ENCODE measurements around the gene SDK1.

The SDK1 gene

DNA sequence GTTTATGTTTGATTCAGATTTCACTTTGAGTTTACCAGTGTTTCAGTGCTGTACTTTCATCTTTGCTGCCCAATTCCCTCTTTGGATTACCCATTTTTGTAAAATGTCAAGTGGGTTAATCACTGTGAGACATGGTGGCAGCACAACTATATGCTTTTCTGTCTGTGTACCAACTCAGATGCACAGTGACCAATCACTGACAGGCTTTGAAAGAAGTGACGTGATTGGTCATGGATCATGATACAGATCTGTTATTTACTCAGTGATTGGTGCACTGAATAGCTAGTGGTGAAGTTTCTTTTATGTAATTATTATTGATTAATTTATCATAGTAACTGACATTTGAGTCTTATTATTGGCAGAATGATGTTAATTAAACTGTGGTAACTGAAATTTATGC is 126.9 kb downstream of the SDK1 start:
- no peak for DNase-seq (ENCODE audit: low read depth)
- TF ChIP-seq, protein P1, sequence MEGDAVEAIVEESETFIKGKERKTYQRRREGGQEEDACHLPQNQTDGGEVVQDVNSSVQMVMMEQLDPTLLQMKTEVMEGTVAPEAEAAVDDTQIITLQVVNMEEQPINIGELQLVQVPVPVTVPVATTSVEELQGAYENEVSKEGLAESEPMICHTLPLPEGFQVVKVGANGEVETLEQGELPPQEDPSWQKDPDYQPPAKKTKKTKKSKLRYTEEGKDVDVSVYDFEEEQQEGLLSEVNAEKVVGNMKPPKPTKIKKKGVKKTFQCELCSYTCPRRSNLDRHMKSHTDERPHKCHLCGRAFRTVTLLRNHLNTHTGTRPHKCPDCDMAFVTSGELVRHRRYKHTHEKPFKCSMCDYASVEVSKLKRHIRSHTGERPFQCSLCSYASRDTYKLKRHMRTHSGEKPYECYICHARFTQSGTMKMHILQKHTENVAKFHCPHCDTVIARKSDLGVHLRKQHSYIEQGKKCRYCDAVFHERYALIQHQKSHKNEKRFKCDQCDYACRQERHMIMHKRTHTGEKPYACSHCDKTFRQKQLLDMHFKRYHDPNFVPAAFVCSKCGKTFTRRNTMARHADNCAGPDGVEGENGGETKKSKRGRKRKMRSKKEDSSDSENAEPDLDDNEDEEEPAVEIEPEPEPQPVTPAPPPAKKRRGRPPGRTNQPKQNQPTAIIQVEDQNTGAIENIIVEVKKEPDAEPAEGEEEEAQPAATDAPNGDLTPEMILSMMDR (IDR thresholded peaks at IDR 0.05; ENCODE audit: low read depth, low read length, missing control alignments) = no peak
- in situ Hi-C loops (cut with HindIII; ENCODE audit: low sequenced_read_pairs) = loop anchor here (5.0 kb wide), 1 partner anchor 54 kb away; no protein-coding TSS in a partner anchor
- H3K4me3 ChIP-seq (ENCODE audit: low read depth, low read length) = no peak overlapping the region

DNA sequence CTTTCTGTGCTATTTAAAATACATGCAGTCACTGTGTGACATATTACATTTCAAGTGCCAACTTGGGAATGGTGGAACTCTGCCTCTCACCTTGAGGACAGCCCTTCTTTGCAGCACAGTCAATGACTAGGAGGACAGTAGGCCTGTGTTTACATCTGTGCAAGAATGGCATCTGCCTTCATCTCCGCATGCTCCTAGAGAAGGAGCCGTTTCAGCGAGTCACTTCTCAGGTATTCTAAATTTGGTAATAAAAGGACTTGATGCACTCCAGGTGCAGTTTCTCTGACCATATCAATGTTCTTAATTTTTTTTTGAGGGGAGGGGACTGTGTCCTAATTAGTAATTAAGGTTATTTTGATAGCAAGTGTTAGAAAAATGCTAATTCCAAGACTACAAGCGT is 128.9 kb downstream of the SDK1 start:
- no peak for DNase-seq (ENCODE audit: low read depth)

DNA sequence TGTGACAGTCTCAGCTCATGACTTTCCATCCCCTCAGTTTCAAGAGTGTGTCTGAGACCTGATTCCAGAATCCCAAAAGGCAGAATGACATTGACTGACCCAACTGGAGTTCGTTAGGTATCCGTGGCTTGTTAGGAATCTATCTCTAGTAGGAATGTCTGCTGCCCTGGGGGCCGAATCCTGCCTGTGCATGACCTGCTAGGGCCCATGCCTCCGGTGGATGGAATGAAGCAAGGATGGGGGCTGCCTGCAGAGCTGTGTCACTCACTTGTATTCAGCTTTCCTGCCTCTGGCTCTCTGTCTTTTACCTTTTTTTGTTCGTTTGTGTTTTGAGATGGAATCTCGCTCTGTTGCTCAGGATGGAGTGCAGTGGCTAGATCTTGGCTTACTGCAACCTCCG is 129.5 kb downstream of the SDK1 start:
- no peak for DNase-seq (ENCODE audit: low read depth)
- in situ Hi-C loops (cut with HindIII; ENCODE audit: low sequenced_read_pairs) = no loop called here
- TF ChIP-seq, protein P1 (IDR thresholded peaks at IDR 0.05; ENCODE audit: low read depth, low read length, missing control alignments) = no peak
- no peak overlapping the region for H3K4me3 ChIP-seq (ENCODE audit: low read depth, low read length)

More for the DNA sequence above, 128.9 kb downstream of the SDK1 start:
- H3K4me3 ChIP-seq (ENCODE audit: low read depth, low read length) = no peak overlapping the region
- TF ChIP-seq, protein P1 (IDR thresholded peaks at IDR 0.05; ENCODE audit: low read depth, low read length, missing control alignments) = no peak
- in situ Hi-C loops (cut with HindIII; ENCODE audit: low sequenced_read_pairs) = loop anchor here (5.0 kb wide), 1 partner anchor 52 kb away; no protein-coding TSS in a partner anchor

DNA sequence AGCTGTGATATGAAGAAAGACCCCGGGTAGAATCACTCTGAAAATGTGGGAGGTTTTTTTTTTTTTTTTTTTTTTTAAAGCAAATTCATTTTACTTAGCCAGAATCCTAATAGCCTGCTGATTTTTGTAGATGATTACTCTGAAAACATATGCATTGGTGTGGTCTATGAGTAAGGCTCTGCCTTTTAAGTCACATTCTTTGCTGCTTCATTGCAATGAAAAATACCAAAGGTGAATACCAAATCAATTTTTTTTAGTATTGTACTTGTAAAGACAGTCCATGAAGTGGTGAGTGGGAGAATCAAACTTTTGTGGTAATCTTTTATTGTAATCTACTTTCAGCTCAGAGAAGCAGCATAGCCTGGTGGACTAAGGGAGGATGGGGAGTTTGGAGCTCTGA is 130.3 kb downstream of the SDK1 start:
- no peak overlapping the region for H3K4me3 ChIP-seq (ENCODE audit: low read depth, low read length)
- TF ChIP-seq, protein P1 (IDR thresholded peaks at IDR 0.05; ENCODE audit: low read depth, low read length, missing control alignments) = peak; percentile 8
- in situ Hi-C loops (cut with HindIII; ENCODE audit: low sequenced_read_pairs) = no loop called here
- peak; percentile 68 for DNase-seq (ENCODE audit: low read depth)

DNA sequence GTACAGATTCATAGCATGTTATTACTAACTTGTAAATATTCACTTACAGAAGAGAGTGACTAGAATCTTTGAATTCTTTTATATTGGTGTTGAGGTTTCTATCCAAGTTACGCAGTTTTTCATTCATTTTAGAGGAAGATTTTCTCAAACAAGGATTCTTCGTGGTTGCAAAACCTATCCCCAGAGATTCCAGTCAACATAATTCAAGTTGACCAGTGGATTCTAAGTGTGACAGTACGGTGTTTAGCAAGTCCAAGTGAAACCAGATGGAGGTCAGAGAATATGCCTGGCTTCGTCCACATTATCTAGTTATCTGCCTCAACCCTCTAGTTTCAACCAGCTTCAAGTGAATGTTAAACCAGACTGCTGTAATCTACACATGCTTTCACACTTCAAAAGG is 131.9 kb downstream of the SDK1 start:
- TF ChIP-seq, protein P1 (IDR thresholded peaks at IDR 0.05; ENCODE audit: low read depth, low read length, missing control alignments) = no peak
- DNase-seq (ENCODE audit: low read depth) = no peak
- in situ Hi-C loops (cut with HindIII; ENCODE audit: low sequenced_read_pairs) = no loop called here
- no peak overlapping the region for H3K4me3 ChIP-seq (ENCODE audit: low read depth, low read length)

DNA sequence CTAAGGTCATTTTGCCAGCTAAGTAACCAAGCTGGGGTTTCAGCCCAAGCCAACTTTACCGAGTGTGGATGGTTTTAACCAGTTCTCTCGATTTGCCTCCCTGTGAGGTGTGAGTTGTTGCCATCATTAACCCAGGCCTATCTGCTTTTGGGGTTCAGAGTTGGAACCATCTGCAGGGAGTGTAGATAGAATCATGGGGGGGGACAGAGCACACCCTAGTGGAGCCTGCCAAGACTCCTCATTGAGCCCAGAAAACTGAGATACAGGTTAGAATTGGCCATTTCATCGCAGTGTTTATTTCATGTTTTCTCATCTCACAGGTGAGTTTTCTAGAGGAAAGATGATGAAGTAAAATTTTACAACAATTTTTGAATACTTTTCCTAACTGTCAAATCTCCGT is 133.6 kb downstream of the SDK1 start:
- TF ChIP-seq, protein P1 (IDR thresholded peaks at IDR 0.05; ENCODE audit: low read depth, low read length, missing control alignments) = no peak
- DNase-seq (ENCODE audit: low read depth) = no peak

DNA sequence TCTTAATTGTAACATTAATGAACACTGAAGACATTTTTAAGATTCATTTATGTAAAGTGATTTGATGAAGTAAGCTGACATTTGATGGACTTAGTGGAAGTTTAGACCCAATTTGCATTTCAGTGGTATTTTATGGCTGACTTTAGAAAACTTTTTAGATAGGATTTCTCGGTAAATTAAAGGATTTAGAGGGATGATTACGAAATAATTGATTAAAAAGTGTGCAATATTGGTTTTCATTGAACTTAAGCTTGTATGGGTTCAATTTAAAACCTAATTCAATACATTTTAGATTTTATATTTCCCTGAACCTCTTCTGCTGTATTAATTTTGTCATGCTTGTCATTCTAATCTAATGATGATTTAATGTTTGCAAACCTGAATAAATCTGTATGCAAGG is 135.1 kb downstream of the SDK1 start:
- H3K4me3 ChIP-seq (ENCODE audit: low read depth, low read length) = no peak overlapping the region
- in situ Hi-C loops (cut with HindIII; ENCODE audit: low sequenced_read_pairs) = no loop called here
- TF ChIP-seq, protein P1 (IDR thresholded peaks at IDR 0.05; ENCODE audit: low read depth, low read length, missing control alignments) = no peak
- DNase-seq (ENCODE audit: low read depth) = no peak

More for the DNA sequence above, 133.6 kb downstream of the SDK1 start:
- in situ Hi-C loops (cut with HindIII; ENCODE audit: low sequenced_read_pairs) = no loop called here
- H3K4me3 ChIP-seq (ENCODE audit: low read depth, low read length) = no peak overlapping the region

Data from astrocyte of the cerebellum (primary cell).